ENCODE results near the gene REXO1. TPM values are rescaled to one million over a fixed set of nuclear protein-coding genes. Genes with fewer than 3 reads are reported as not detected.

The REXO1 gene
- total and polyA plus RNA-seq, 2 donors (not counting 1 experiment from before 2014, with no cell fraction given), result 6.1 to 6.8 TPM

DNA sequence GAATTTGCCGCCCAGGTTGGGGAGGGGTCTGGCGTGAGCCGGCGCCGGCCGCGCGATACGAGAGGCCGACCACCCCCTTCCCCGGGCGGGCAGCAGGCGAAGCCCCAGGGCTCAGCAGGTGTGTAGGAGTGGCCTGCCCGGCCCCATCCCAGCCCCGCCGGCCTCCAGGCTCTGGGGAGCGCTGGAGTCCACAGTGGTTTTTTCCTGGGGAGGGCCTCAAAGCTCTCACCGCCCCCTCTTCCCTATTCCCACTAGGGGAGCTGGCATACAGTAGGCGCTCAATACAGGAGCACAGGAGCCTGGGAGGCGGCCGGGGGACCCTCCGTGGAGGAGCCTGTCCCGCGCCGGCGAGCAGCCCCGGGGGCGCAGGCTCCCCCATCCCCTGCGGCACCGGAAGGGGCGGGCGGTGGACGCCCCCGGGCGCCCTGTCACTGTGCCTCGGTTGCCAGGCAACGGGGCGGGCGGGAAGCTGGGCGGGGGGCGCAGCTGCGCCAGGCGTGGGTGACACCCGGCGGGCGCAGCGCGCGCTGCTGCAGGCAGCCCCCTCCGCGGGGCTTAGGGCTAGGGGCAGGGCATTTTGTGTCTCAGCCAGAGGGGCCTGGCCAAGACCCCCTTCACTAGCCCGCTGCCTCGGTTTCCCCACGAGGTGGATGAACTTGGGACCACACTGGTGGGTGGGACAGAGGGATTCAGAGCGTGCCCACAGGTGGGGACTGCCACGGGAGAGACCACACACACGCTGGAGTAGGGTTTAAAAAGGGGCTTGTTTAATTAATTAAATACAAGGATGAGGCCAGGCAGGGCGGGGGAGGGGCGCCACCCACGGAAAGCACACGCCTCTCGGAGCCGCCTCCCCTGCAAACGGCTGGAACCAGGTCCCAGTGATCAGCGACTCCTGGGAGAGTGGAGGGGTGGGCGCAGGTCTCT, 3.6 kb upstream of the REXO1 start:
- no peak overlapping the region for H3K4me3 ChIP-seq (replicated peaks in 1 of 4; ENCODE audit: control extremely low read depth in 1 of 4, insufficient read depth in 1 of 4, low read depth in 3 of 4, low read length in 4 of 4)
- no peak for TF ChIP-seq EZH2 (IDR thresholded peaks at IDR 0.05; ENCODE audit: low read length, missing control alignments)
- TF ChIP-seq, protein P1, sequence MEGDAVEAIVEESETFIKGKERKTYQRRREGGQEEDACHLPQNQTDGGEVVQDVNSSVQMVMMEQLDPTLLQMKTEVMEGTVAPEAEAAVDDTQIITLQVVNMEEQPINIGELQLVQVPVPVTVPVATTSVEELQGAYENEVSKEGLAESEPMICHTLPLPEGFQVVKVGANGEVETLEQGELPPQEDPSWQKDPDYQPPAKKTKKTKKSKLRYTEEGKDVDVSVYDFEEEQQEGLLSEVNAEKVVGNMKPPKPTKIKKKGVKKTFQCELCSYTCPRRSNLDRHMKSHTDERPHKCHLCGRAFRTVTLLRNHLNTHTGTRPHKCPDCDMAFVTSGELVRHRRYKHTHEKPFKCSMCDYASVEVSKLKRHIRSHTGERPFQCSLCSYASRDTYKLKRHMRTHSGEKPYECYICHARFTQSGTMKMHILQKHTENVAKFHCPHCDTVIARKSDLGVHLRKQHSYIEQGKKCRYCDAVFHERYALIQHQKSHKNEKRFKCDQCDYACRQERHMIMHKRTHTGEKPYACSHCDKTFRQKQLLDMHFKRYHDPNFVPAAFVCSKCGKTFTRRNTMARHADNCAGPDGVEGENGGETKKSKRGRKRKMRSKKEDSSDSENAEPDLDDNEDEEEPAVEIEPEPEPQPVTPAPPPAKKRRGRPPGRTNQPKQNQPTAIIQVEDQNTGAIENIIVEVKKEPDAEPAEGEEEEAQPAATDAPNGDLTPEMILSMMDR (conservative IDR thresholded peaks at IDR 0.05 in 1 of 2, IDR thresholded peaks at IDR 0.05 in 1 of 2; ENCODE audit: low read depth in 1 of 2, low read length in 2 of 2), result no peak
- no peaks in the 10 kb centered on the region for H4K20me1 ChIP-seq (ENCODE audit: control insufficient read depth, extremely low read depth, insufficient read depth, low read length)
- H3K36me3 ChIP-seq (ENCODE audit: control insufficient read depth, insufficient read depth, low read length), result no peaks in the 10 kb centered on the region
- DNase-seq (ENCODE audit: low read depth in 2 of 2), result no peak
- peak overlapping the region; percentile 44 for H3K4me2 ChIP-seq (ENCODE audit: extremely low read depth, insufficient read depth, low read length)
- H3K4me1 ChIP-seq (ENCODE audit: control insufficient read depth, extremely low read depth, insufficient read depth, low read length), result peaks cover 32% of the 10 kb centered on the region
- no peak overlapping the region for H3K9ac ChIP-seq (ENCODE audit: insufficient read depth, low read length)
- H3K27me3 ChIP-seq (ENCODE audit: control insufficient read depth, insufficient read depth, low read length), result no peaks in the 10 kb centered on the region
- H3K27ac ChIP-seq (ENCODE audit: insufficient read depth, low read length), result no peak overlapping the region
- peaks cover 43% of the 10 kb centered on the region for H3K79me2 ChIP-seq (ENCODE audit: control insufficient read depth, insufficient read depth, low read length)
- H2AFZ ChIP-seq (ENCODE audit: low read length), result no peak overlapping the region
- no peaks in the 10 kb centered on the region for H3K9me3 ChIP-seq (ENCODE audit: control insufficient read depth, insufficient read depth, low read depth, low read length)

GRCh38 chr19:1850809-1851653, 2.7 kb upstream of the REXO1 start:
- peaks cover 30% of the 10 kb centered on the region for H3K4me1 ChIP-seq (ENCODE audit: control insufficient read depth, extremely low read depth, insufficient read depth, low read length)
- no peak overlapping the region for H2AFZ ChIP-seq (ENCODE audit: low read length)
- H4K20me1 ChIP-seq (ENCODE audit: control insufficient read depth, extremely low read depth, insufficient read depth, low read length), result no peaks in the 10 kb centered on the region
- no peak overlapping the region for H3K9ac ChIP-seq (ENCODE audit: insufficient read depth, low read length)
- H3K36me3 ChIP-seq (ENCODE audit: control insufficient read depth, insufficient read depth, low read length), result no peaks in the 10 kb centered on the region
- no peaks in the 10 kb centered on the region for H3K27me3 ChIP-seq (ENCODE audit: control insufficient read depth, insufficient read depth, low read length)
- no peak overlapping the region for H3K4me2 ChIP-seq (ENCODE audit: extremely low read depth, insufficient read depth, low read length)
- no peak for TF ChIP-seq EZH2 (IDR thresholded peaks at IDR 0.05; ENCODE audit: low read length, missing control alignments)
- TF ChIP-seq, protein P1 (conservative IDR thresholded peaks at IDR 0.05 in 1 of 2, IDR thresholded peaks at IDR 0.05 in 1 of 2; ENCODE audit: low read depth in 1 of 2, low read length in 2 of 2), result no peak
- H3K79me2 ChIP-seq (ENCODE audit: control insufficient read depth, insufficient read depth, low read length), result peaks cover 44% of the 10 kb centered on the region
- DNase-seq (ENCODE audit: low read depth in 2 of 2), result no peak
- H3K9me3 ChIP-seq (ENCODE audit: control insufficient read depth, insufficient read depth, low read depth, low read length), result no peaks in the 10 kb centered on the region
- H3K27ac ChIP-seq (ENCODE audit: insufficient read depth, low read length), result no peak overlapping the region
- no peak overlapping the region for H3K4me3 ChIP-seq (replicated peaks in 1 of 4; ENCODE audit: control extremely low read depth in 1 of 4, insufficient read depth in 1 of 4, low read depth in 3 of 4, low read length in 4 of 4)

DNA sequence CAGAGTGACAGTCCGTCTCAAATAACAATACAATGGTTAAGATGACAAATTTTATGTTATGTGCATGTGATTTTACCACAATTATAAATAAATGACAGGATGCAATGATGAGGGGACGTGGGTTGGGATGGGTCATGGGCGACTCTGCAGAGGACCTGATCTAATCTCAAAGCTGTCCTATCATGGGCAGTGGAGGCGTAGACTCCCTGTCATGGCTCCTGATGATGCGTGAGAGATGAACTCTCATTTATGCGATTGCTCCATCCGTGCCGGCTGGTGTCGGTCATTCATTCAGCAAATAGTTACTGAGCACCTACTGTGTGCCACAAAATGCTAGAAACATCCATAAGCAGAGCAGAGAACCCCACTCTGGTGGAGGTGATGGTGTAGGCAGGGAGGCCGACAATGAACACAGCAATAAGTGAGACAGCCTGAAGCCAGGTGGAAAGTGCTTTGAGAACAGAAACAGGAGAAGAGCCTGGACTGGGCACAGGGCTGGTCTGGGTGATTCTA, 1.7 kb upstream of the REXO1 start:
- H4K20me1 ChIP-seq (ENCODE audit: control insufficient read depth, extremely low read depth, insufficient read depth, low read length), result no peaks in the 10 kb centered on the region
- H3K79me2 ChIP-seq (ENCODE audit: control insufficient read depth, insufficient read depth, low read length), result peaks cover 48% of the 10 kb centered on the region
- DNase-seq (ENCODE audit: low read depth in 2 of 2), result no peak

More for the DNA sequence above, 1.7 kb upstream of the REXO1 start:
- peaks cover 23% of the 10 kb centered on the region for H3K4me1 ChIP-seq (ENCODE audit: control insufficient read depth, extremely low read depth, insufficient read depth, low read length)
- H3K27me3 ChIP-seq (ENCODE audit: control insufficient read depth, insufficient read depth, low read length), result no peaks in the 10 kb centered on the region
- H3K9me3 ChIP-seq (ENCODE audit: control insufficient read depth, insufficient read depth, low read depth, low read length), result no peaks in the 10 kb centered on the region
- H3K36me3 ChIP-seq (ENCODE audit: control insufficient read depth, insufficient read depth, low read length), result peaks cover 4% of the 10 kb centered on the region
- H3K4me3 ChIP-seq (replicated peaks in 1 of 4; ENCODE audit: control extremely low read depth in 1 of 4, insufficient read depth in 1 of 4, low read depth in 3 of 4, low read length in 4 of 4), result no peak overlapping the region
- TF ChIP-seq, protein P1 (conservative IDR thresholded peaks at IDR 0.05 in 1 of 2, IDR thresholded peaks at IDR 0.05 in 1 of 2; ENCODE audit: low read depth in 1 of 2, low read length in 2 of 2), result no peak
- TF ChIP-seq EZH2 (IDR thresholded peaks at IDR 0.05; ENCODE audit: low read length, missing control alignments), result no peak
- no peak overlapping the region for H2AFZ ChIP-seq (ENCODE audit: low read length)
- no peak overlapping the region for H3K27ac ChIP-seq (ENCODE audit: insufficient read depth, low read length)
- no peak overlapping the region for H3K9ac ChIP-seq (ENCODE audit: insufficient read depth, low read length)
- H3K4me2 ChIP-seq (ENCODE audit: extremely low read depth, insufficient read depth, low read length), result no peak overlapping the region
